ENCODE measurements around the gene CDR2.

DNA sequence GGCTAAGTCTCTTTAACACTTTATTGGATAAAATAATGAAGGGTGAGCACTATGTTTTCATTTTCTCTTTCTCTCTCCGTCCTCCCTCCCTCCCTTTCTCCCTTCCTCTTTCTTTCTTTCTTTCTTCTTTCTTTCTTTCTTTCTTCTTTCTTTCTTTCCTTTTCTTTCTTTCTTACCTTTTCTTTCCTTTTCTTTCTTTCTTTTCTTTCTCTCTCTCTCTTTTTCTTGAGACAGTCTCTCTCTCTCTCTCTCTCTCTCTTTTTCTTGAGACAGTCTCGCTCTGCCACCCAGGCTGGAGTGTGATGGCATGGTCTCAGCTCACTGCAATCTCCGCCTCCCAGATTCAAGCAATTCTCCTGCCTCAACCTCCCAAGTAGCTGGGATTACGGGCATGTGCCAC, 21.5 kb upstream of the CDR2 start:
- TF ChIP-seq, protein P1, sequence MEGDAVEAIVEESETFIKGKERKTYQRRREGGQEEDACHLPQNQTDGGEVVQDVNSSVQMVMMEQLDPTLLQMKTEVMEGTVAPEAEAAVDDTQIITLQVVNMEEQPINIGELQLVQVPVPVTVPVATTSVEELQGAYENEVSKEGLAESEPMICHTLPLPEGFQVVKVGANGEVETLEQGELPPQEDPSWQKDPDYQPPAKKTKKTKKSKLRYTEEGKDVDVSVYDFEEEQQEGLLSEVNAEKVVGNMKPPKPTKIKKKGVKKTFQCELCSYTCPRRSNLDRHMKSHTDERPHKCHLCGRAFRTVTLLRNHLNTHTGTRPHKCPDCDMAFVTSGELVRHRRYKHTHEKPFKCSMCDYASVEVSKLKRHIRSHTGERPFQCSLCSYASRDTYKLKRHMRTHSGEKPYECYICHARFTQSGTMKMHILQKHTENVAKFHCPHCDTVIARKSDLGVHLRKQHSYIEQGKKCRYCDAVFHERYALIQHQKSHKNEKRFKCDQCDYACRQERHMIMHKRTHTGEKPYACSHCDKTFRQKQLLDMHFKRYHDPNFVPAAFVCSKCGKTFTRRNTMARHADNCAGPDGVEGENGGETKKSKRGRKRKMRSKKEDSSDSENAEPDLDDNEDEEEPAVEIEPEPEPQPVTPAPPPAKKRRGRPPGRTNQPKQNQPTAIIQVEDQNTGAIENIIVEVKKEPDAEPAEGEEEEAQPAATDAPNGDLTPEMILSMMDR (tag by site-specific recombination; IDR thresholded peaks at IDR 0.05) = no peak
- TF ChIP-seq, protein P2, sequence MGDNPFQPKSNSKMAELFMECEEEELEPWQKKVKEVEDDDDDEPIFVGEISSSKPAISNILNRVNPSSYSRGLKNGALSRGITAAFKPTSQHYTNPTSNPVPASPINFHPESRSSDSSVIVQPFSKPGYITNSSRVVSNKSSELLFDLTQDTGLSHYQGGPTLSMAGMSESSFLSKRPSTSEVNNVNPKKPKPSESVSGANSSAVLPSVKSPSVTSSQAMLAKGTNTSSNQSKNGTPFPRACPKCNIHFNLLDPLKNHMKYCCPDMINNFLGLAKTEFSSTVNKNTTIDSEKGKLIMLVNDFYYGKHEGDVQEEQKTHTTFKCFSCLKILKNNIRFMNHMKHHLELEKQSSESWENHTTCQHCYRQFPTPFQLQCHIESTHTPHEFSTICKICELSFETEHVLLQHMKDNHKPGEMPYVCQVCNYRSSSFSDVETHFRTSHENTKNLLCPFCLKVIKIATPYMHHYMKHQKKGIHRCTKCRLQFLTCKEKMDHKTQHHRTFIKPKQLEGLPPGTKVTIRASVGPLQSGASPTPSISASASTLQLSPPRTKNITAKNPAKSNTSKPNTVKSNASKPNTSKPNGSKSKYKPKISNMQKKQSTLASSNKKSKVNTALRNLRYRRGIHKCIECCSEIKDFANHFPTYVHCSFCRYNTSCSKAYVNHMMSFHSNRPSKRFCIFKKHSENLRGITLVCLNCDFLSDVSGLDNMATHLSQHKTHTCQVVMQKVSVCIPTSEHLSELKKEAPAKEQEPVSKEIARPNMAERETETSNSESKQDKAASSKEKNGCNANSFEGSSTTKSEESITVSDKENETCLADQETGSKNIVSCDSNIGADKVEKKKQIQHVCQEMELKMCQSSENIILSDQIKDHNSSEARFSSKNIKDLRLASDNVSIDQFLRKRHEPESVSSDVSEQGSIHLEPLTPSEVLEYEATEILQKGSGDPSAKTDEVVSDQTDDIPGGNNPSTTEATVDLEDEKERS (tag by site-specific recombination; IDR thresholded peaks at IDR 0.05) = no peak
- TF ChIP-seq, protein P3, sequence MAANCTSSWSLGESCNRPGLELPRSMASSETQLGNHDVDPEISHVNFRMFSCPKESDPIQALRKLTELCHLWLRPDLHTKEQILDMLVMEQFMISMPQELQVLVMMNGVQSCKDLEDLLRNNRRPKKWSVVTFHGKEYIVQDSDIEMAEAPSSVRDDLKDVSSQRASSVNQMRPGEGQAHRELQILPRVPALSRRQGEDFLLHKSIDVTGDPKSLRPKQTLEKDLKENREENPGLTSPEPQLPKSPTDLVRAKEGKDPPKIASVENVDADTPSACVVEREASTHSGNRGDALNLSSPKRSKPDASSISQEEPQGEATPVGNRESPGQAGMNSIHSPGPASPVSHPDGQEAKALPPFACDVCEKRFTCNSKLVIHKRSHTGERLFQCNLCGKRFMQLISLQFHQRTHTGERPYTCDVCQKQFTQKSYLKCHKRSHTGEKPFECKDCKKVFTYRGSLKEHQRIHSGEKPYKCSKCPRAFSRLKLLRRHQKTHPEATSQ (tag by site-specific recombination; IDR thresholded peaks at IDR 0.05) = no peak
- TF ChIP-seq ZNF670 (tag by site-specific recombination; IDR thresholded peaks at IDR 0.05; ENCODE audit: low read depth) (no peak), ZNF426 (tag by site-specific recombination; IDR thresholded peaks at IDR 0.05) (no peak), KLF16 (tag by site-specific recombination; IDR thresholded peaks at IDR 0.05) (no peak), YY1 (tag by site-specific recombination; IDR thresholded peaks at IDR 0.05) (no peak)
- TF ChIP-seq, protein P4, sequence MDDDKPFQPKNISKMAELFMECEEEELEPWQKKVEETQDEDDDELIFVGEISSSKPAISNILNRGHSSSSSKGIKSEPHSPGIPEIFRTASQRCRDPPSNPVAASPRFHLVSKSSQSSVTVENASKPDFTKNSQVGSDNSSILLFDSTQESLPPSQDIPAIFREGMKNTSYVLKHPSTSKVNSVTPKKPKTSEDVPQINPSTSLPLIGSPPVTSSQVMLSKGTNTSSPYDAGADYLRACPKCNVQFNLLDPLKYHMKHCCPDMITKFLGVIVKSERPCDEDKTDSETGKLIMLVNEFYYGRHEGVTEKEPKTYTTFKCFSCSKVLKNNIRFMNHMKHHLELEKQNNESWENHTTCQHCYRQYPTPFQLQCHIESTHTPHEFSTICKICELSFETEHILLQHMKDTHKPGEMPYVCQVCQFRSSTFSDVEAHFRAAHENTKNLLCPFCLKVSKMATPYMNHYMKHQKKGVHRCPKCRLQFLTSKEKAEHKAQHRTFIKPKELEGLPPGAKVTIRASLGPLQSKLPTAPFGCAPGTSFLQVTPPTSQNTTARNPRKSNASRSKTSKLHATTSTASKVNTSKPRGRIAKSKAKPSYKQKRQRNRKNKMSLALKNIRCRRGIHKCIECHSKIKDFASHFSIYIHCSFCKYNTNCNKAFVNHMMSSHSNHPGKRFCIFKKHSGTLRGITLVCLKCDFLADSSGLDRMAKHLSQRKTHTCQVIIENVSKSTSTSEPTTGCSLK (tag by site-specific recombination; IDR thresholded peaks at IDR 0.05) = no peak
